ENCODE measurements around the gene FLACC1. TPM values are rescaled to one million over a fixed set of nuclear protein-coding genes. Genes with fewer than 3 reads are reported as not detected.

The FLACC1 gene
- total RNA-seq, 1 donor from 2014 or later, result 1.1 TPM

DNA sequence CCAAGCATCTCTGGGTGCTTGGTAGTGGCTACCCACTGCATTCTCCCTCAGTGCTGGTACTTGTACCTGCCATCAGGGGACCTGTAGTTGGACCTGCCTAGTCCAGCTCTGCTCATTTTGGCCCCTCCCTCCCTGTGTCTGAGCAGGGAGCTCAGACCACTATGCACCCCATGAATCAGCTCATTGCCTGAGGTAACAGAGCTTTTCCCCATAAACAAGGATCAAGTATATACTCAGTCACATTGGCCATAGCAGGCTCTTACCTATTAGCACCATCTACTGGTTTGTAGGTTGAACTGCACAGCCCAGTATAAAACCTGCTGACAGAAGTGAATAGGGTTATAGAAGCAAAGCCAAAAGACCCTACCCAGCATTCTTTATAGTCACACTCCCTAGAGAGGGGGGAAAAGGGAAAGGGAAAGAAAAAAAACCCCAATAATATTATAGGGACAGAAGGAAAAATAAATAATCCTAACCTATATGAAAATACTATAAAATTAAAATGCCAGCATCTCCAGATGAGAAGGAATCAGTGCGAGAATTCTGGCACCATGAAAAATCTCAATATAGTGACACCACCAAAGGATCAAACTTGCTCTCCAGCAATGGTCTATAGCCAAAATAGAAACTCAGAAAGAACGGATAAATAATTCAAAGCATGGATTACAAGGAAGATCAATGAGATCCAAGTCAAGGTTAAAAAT, 6.9 kb upstream of the FLACC1 start:
- Mint-ChIP-seq H3K36me3 (ENCODE audit: low read depth, unreplicated experiment) (peaks cover 26% of the 10 kb centered on the region), H3K9me3 (ENCODE audit: unreplicated experiment) (no peaks in the 10 kb centered on the region), H3K4me1 (ENCODE audit: unreplicated experiment) (no peaks in the 10 kb centered on the region), H3K4me3 (ENCODE audit: unreplicated experiment) (no peak overlapping the region), H3K27me3 (ENCODE audit: unreplicated experiment) (no peaks in the 10 kb centered on the region), H3K27ac (ENCODE audit: unreplicated experiment) (no peak overlapping the region)
- peak; percentile 22 for DNase-seq (ENCODE audit: low spot score)
- TF ChIP-seq, protein P1, sequence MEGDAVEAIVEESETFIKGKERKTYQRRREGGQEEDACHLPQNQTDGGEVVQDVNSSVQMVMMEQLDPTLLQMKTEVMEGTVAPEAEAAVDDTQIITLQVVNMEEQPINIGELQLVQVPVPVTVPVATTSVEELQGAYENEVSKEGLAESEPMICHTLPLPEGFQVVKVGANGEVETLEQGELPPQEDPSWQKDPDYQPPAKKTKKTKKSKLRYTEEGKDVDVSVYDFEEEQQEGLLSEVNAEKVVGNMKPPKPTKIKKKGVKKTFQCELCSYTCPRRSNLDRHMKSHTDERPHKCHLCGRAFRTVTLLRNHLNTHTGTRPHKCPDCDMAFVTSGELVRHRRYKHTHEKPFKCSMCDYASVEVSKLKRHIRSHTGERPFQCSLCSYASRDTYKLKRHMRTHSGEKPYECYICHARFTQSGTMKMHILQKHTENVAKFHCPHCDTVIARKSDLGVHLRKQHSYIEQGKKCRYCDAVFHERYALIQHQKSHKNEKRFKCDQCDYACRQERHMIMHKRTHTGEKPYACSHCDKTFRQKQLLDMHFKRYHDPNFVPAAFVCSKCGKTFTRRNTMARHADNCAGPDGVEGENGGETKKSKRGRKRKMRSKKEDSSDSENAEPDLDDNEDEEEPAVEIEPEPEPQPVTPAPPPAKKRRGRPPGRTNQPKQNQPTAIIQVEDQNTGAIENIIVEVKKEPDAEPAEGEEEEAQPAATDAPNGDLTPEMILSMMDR (IDR thresholded peaks at IDR 0.05; ENCODE audit: unreplicated experiment), result peak; percentile 82

DNA sequence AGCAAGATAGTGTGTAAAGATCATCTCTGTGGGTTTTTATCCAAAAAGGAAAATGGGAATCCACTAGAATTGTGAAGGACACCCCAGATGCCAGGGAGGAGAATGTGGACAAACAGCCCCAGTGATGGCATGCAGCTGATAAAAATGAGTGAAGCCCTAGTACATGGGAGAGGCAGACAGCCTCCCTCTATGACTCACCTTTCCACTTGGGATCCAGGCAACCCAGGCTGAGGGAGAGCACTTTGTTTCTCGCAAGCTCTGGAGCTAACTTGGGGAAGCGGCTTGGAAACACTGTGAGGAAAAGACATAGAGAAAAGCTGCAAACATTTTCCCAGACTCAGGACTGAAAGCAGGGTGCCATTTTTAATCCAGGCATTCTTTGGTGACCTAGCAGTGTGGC, 5.3 kb upstream of the FLACC1 start:
- no peak for DNase-seq (ENCODE audit: low spot score)
- no peak overlapping the region for H3K27ac Mint-ChIP-seq (ENCODE audit: unreplicated experiment)
- H3K36me3 Mint-ChIP-seq (ENCODE audit: low read depth, unreplicated experiment), result peaks cover 18% of the 10 kb centered on the region
- H3K4me1 Mint-ChIP-seq (ENCODE audit: unreplicated experiment), result no peaks in the 10 kb centered on the region
- H3K27me3 Mint-ChIP-seq (ENCODE audit: unreplicated experiment), result no peaks in the 10 kb centered on the region
- TF ChIP-seq, protein P1 (IDR thresholded peaks at IDR 0.05; ENCODE audit: unreplicated experiment), result no peak
- no peak overlapping the region for H3K4me3 Mint-ChIP-seq (ENCODE audit: unreplicated experiment)
- no peaks in the 10 kb centered on the region for H3K9me3 Mint-ChIP-seq (ENCODE audit: unreplicated experiment)

DNA sequence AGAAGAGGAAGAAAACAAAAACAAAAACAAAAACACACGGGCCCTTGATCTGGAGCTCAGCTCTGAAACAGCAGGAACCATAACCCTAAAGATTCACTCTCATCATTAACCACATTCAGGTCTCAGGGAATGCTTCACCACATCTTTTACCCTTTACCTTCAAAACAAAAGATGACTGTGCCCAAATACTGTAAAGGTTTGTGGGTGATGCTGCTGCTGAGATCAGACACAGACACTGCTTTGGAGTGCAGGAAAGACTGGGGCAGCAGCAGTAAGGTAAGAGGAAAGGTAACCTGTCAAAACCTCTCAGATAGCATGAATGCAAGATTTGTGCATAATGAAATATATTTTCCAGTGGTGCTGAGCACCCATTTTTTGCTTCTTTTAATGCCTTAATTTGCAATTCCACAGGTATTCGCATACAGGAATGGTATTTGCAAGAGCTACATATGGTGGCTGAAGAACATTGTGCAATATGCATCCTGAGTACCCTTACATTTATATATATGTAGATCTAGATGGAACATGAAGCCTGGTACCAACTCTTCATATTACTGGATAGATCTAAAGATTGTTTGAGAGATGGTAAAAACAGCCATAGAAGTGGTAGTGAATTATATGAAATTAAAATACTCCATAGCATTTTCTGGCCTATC, 4.1 kb upstream of the FLACC1 start:
- Mint-ChIP-seq H3K4me3 (ENCODE audit: unreplicated experiment) (no peak overlapping the region), H3K36me3 (ENCODE audit: low read depth, unreplicated experiment) (peaks cover 18% of the 10 kb centered on the region), H3K9me3 (ENCODE audit: unreplicated experiment) (no peaks in the 10 kb centered on the region), H3K27me3 (ENCODE audit: unreplicated experiment) (no peaks in the 10 kb centered on the region), H3K27ac (ENCODE audit: unreplicated experiment) (no peak overlapping the region), H3K4me1 (ENCODE audit: unreplicated experiment) (no peaks in the 10 kb centered on the region)
- TF ChIP-seq, protein P1 (IDR thresholded peaks at IDR 0.05; ENCODE audit: unreplicated experiment), result no peak
- DNase-seq (ENCODE audit: low spot score), result no peak

DNA sequence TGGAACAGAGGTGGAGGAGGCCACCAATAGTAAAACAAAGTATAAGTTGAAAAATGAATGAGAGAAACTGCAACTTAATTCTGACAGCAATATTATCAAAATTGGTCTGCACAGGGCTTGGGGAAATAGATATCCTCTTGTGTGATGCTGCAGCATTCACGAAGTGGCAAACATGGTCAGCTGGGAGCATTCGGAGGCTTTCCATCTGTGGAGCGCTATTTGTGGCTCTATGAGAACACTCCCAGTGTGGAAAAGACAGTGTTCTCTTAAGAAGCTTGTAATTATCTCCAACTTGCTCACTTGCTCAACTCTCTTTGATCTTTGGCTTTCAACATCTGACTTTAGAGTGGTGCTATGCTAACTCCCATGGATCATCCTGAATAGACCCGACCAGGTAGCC, 3.1 kb upstream of the FLACC1 start:
- Mint-ChIP-seq H3K36me3 (ENCODE audit: low read depth, unreplicated experiment) (peaks cover 18% of the 10 kb centered on the region), H3K27me3 (ENCODE audit: unreplicated experiment) (no peaks in the 10 kb centered on the region)

More for the DNA sequence above, 3.1 kb upstream of the FLACC1 start:
- no peak for DNase-seq (ENCODE audit: low spot score)
- Mint-ChIP-seq H3K4me3 (ENCODE audit: unreplicated experiment) (no peak overlapping the region), H3K9me3 (ENCODE audit: unreplicated experiment) (no peaks in the 10 kb centered on the region), H3K27ac (ENCODE audit: unreplicated experiment) (no peak overlapping the region), H3K4me1 (ENCODE audit: unreplicated experiment) (peaks cover 3% of the 10 kb centered on the region)
- TF ChIP-seq, protein P1 (IDR thresholded peaks at IDR 0.05; ENCODE audit: unreplicated experiment), result no peak
